Fibroblast of villous mesenchyme (primary cell): ENCODE data around the gene IL5. TPM values are rescaled to one million over a fixed set of nuclear protein-coding genes. Genes with fewer than 3 reads are reported as not detected.
"Not testable (repeated sequence)": the region's sequence is repeated elsewhere in the genome, so short reads cannot be mapped to it uniquely, and the experiment has no call there.

Experiments
- DNase-seq: peaks from one replicate; pipeline ENCODE4 v3.0.0-alpha.2; 2010; ENCODE audit warnings: low read depth
- H3K4me3 ChIP-seq: 2 replicates; pipeline ENCODE4 v1.5.1; 2011; ENCODE audit warnings: low read depth, mild to moderate bottlenecking, low read length
- CTCF ChIP-seq: IDR thresholded peaks from 2 replicates; pipeline ENCODE4 v1.5.1; 2012; ENCODE audit warnings: low read depth, mild to moderate bottlenecking, low read length; ENCODE audit not compliant: insufficient read depth
- total RNA-seq: library from RNA; depleted of rRNA; stranded (reverse); fragments of >200 nt; gene quantifications from 2 replicates; pipeline ENCODE4 v1.2.3, GENCODE V29; 2012

The IL5 gene
- total RNA-seq, 1 donor, result not detected

DNA sequence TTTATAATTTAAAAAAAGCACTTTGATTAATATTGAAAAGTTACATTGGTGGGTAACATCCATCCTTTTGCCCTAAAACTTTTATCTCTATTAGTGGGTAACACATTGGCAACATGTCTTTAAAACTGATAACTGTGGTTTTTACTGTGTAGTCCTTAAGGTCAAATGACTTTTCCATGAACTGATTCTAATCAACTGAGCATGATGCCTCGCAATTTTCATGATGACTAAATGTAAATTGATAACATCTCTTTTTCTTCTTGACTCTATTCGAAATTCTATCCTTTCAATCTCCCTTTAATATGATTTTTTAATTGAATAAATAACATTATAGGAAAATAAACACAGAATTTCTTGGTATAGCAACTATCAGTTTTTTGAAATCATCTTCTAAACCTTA is 6.3 kb upstream of the IL5 start:
- no peak for DNase-seq
- H3K4me3 ChIP-seq, result no peak overlapping the region
- TF ChIP-seq CTCF, result no peak

DNA sequence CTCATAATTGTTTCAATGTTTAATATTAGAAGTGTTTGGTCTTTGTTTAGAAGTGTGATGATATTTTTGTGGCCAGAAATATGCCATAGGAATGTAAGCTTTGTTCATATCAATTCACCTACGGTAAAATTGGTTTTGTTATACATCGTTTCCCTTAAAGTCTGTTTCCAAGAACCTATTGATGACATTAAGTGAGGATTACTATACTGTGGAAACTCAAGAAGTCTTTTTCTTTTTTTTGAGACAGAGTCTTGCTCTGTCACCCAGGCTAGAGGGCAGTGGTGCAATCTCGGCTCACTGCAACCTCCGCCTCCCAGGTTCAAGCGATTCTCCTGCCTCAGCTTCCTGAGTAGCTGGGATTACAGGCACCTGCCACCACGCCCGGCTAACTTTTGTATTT is 5.5 kb upstream of the IL5 start:
- H3K4me3 ChIP-seq, DNase-seq: not testable (repeated sequence)

DNA sequence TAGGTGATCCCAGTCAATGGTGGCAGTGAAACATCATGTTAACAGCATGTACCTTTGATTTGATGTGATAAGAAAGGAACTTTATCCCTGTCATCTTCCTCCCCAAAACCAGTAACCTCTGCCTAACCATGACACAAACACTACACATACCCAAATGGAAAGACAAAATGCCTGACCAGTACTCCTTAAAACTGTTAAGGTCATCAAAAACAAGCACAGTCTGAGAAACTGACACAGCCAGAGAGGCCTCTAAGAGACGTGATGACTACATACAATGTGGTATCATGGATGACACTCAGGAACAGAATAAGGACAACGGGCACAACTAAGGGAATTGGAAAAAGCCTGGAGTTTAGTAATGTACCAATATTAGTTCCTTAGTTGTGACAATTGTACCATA is 3.9 kb upstream of the IL5 start:
- no peak for TF ChIP-seq CTCF
- no peak for DNase-seq
- no peak overlapping the region for H3K4me3 ChIP-seq

GRCh38 chr5:132546108-132546507 is 2.8 kb upstream of the IL5 start:
- DNase-seq, result no peak
- H3K4me3 ChIP-seq, result no peak overlapping the region
- TF ChIP-seq CTCF, result no peak

GRCh38 chr5:132540764-132541163 is 2.6 kb downstream of the IL5 start:
- TF ChIP-seq CTCF, result no peak

DNA sequence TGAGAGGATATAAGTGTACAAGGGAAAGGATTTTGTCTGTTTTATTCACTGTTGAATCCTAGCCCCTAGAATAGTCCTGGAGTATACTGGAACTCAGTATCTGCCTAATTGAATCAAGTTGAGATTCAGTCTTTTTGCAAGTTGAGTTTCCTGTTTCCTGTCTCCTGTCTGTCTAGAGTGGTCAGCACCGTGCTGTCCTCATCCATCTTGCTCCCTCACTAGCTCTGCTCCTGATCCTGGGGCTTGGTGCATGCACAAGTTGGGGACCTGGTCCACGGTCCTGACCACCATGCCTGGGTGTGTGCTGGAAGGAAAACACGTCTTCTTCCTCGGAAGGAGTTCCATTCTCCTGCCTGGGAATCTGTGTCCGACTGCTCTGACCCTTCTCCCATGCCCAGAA is 3.2 kb downstream of the IL5 start:
- no peak overlapping the region for H3K4me3 ChIP-seq
- no peak for DNase-seq
- TF ChIP-seq CTCF, result no peak

More at GRCh38 chr5:132540764-132541163, 2.6 kb downstream of the IL5 start:
- H3K4me3 ChIP-seq, result no peak overlapping the region
- DNase-seq, result no peak

DNA sequence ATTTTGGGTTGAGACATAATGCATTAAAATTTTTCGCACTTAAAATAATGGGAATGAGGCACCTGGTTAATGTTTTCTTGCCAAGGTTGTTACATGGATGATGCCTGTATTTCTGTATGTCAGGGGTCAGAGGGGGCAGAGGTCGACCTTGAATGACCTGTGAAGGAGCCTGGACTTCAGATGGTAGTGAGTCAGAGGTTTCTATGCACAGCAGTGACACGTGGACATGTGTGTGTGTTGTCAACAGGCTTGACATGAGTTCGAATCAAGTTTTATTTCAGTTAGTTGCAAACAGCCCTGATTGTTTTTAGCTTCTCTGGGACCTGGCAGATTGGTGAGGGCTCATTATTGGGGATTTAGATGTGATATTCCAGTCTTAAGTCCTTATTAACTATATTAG is 3.6 kb downstream of the IL5 start:
- H3K4me3 ChIP-seq, result no peak overlapping the region
- DNase-seq, result no peak
- TF ChIP-seq CTCF, result no peak
